GM23338 (cell line): ENCODE results near the gene EIF4E. TPM values are rescaled to one million over a fixed set of nuclear protein-coding genes. Genes with fewer than 3 reads are reported as not detected.

Experiments used
- ATAC-seq: fragments of 200-7000 bp; cut with Tn5 transposase; 3 replicates; pipeline ENCODE4 v1.9.1; 2020
- DNase-seq: peaks from one replicate; pipeline ENCODE4 v3.0.0-alpha.2; 2015; ENCODE audit warnings: low spot score
- H2AFZ ChIP-seq: fragments of 200-600 bp; sonication (generic); 2 replicates; pipeline ENCODE4 v1.8.0; 2016; ENCODE audit warnings: antibody characterized with exemption, mild to moderate bottlenecking, moderate library complexity
- H3F3A ChIP-seq: fragments of 200-600 bp; sonication (generic); replicated peaks from 2 replicates; pipeline ENCODE4 v1.8.0; 2017; ENCODE audit warnings: antibody characterized with exemption, mixed run types, low read depth
- H3K27ac ChIP-seq: fragments of 200-600 bp; sonication (generic); 2 replicates; pipeline ENCODE4 v1.6.1; 2016; ENCODE audit warnings: low read depth
- H3K27me3 ChIP-seq: fragments of 200-600 bp; sonication (generic); 2 replicates; pipeline ENCODE4 v1.8.0; 2016; ENCODE audit warnings: mild to moderate bottlenecking, mixed run types, moderate library complexity; ENCODE audit not compliant: insufficient read depth
- H3K36me3 ChIP-seq: fragments of 200-600 bp; sonication (generic); 2 replicates; pipeline ENCODE4 v1.8.0; 2016; ENCODE audit warnings: mild to moderate bottlenecking; ENCODE audit not compliant: insufficient read depth
- H3K4me1 ChIP-seq: fragments of 200-600 bp; sonication (generic); 2 replicates; pipeline ENCODE4 v1.8.0; 2016; ENCODE audit warnings: mild to moderate bottlenecking, moderate library complexity; ENCODE audit not compliant: insufficient read depth
- H3K4me2 ChIP-seq: fragments of 200-600 bp; sonication (generic); 2 replicates; pipeline ENCODE4 v1.7.1; 2017; ENCODE audit warnings: mixed run types
- H3K4me3 ChIP-seq: fragments of 200-600 bp; sonication (generic); 2 replicates; pipeline ENCODE4 v1.6.1; 2016; ENCODE audit warnings: mixed run types
- H3K79me2 ChIP-seq: fragments of 200-600 bp; sonication (generic); replicated peaks from 2 replicates; pipeline ENCODE4 v1.8.0; 2017; ENCODE audit warnings: mild to moderate bottlenecking; ENCODE audit not compliant: insufficient read depth
- H3K9me2 ChIP-seq: fragments of 200-600 bp; sonication (generic); 2 replicates; pipeline ENCODE4 v1.8.0; 2017; ENCODE audit not compliant: insufficient read depth
- H4K20me1 ChIP-seq: fragments of 200-600 bp; sonication (generic); replicated peaks from 2 replicates; pipeline ENCODE4 v1.8.0; 2017; ENCODE audit warnings: mild to moderate bottlenecking; ENCODE audit not compliant: insufficient read depth
- H3K27ac Mint-ChIP-seq: 2 replicates; pipeline ENCODE4 v1.8.0; 2020; ENCODE audit warnings: inconsistent platforms, mild to moderate bottlenecking, moderate library complexity, mixed read lengths
- H3K27me3 Mint-ChIP-seq: 3 replicates; pipeline ENCODE4 v1.8.0; 2022; ENCODE audit warnings: low read depth, mild to moderate bottlenecking, moderate library complexity, mixed read lengths, inconsistent platforms; ENCODE audit not compliant: insufficient read depth, poor library complexity
- H3K36me3 Mint-ChIP-seq: 3 replicates; pipeline ENCODE4 v1.8.0; 2021; ENCODE audit warnings: low read depth, mild to moderate bottlenecking, inconsistent platforms, moderate library complexity, mixed read lengths
- H3K4me1 Mint-ChIP-seq: 3 replicates; pipeline ENCODE4 v1.8.0; 2020; ENCODE audit warnings: mild to moderate bottlenecking, inconsistent platforms, mixed read lengths
- H3K4me3 Mint-ChIP-seq: 3 replicates; pipeline ENCODE4 v1.8.0; 2021; ENCODE audit warnings: moderate library complexity, mild to moderate bottlenecking, inconsistent platforms, mixed read lengths
- H3K9me3 Mint-ChIP-seq: 3 replicates; pipeline ENCODE4 v1.8.0; 2020; ENCODE audit warnings: moderate library complexity, mild to moderate bottlenecking, inconsistent platforms, mixed read lengths
- CREB1 ChIP-seq: fragments of 250-450 bp; sonication (Bioruptor Pico); IDR thresholded peaks from 2 replicates; pipeline ENCODE4 v1.5.0; 2020; ENCODE audit warnings: low read depth, mild to moderate bottlenecking, moderate library complexity
- EZH2 ChIP-seq: fragments of 200-600 bp; sonication (generic); IDR thresholded peaks from one replicate; pipeline ENCODE4 v1.8.0; 2017; ENCODE audit warnings: antibody characterized with exemption, mild to moderate bottlenecking, low read depth; ENCODE audit not compliant: unreplicated experiment
- EZH2phosphoT487 ChIP-seq: fragments of 200-600 bp; sonication (generic); IDR thresholded peaks from one replicate; pipeline ENCODE4 v1.8.1; 2018; ENCODE audit warnings: antibody characterized with exemption; ENCODE audit not compliant: unreplicated experiment
- JUNB ChIP-seq: IDR thresholded peaks from one replicate; pipeline ENCODE4 v1.6.1; 2016; ENCODE audit warnings: antibody characterized with exemption; ENCODE audit not compliant: unreplicated experiment
- NANOG ChIP-seq: IDR thresholded peaks from 2 replicates; pipeline ENCODE4 v1.6.1; 2016; ENCODE audit warnings: antibody characterized with exemption, borderline replicate concordance
- POLR2AphosphoS5 ChIP-seq: IDR thresholded peaks from 2 replicates; pipeline ENCODE4 v1.6.1; 2016; ENCODE audit warnings: antibody characterized with exemption, low read depth
- REST ChIP-seq: IDR thresholded peaks from one replicate; pipeline ENCODE4 v1.6.1; 2018; ENCODE audit warnings: antibody characterized with exemption; ENCODE audit not compliant: unreplicated experiment
- STAT1 ChIP-seq: IDR thresholded peaks from one replicate; pipeline ENCODE4 v1.6.1; 2016; ENCODE audit warnings: antibody characterized with exemption; ENCODE audit not compliant: unreplicated experiment
- ZNF114 ChIP-seq: fragments of 250-450 bp; sonication (Bioruptor Pico); IDR thresholded peaks from 2 replicates; pipeline ENCODE4 v1.5.0; 2020; ENCODE audit warnings: mild to moderate bottlenecking, moderate library complexity
- ZNF331 ChIP-seq: fragments of 250-450 bp; sonication (Bioruptor Pico); IDR thresholded peaks from 2 replicates; pipeline ENCODE4 v1.5.0; 2020; ENCODE audit warnings: low read depth, mild to moderate bottlenecking, moderate library complexity
- polyA plus RNA-seq: library from polyadenylated mRNA; unstranded; fragments of >200 nt; fragmentation: Nextera tagmentation; extraction: Ambion mirVana; gene quantifications from 2 replicates; pipeline ENCODE4 v1.2.1, GENCODE V29; 2016
- total RNA-seq: library from RNA; depleted of rRNA; stranded (reverse); fragments of >200 nt; shearing (Covaris generic); gene quantifications from 2 replicates; pipeline ENCODE4 v1.2.3, GENCODE V29; 2014
- TF ChIP-seq, protein P1 (sequence below): IDR thresholded peaks from 2 replicates; pipeline ENCODE4 v1.6.1; 2016; ENCODE audit warnings: antibody characterized with exemption
- TF ChIP-seq, protein P2 (sequence below): fragments of 250-450 bp; sonication (Bioruptor Pico); IDR thresholded peaks from 2 replicates; pipeline ENCODE4 v1.5.0; 2020; ENCODE audit warnings: mild to moderate bottlenecking, moderate library complexity
- TF ChIP-seq, protein P3 (sequence below), 2 experiments: fragments of 200-600 bp in 1 of 2; sonication (generic) in 1 of 2; conservative IDR thresholded peaks; 2 replicates each; pipeline versions ENCODE4 v1.5.1 to v1.6.1; 2016 to 2017; ENCODE audit warnings: antibody characterized with exemption in 2 of 2, low read depth in 2 of 2, mild to moderate bottlenecking in 2 of 2, moderate library complexity in 1 of 2

The EIF4E gene
- total and polyA plus RNA-seq, 2 experiments from 2014 or later, result 113 to 351 TPM

DNA sequence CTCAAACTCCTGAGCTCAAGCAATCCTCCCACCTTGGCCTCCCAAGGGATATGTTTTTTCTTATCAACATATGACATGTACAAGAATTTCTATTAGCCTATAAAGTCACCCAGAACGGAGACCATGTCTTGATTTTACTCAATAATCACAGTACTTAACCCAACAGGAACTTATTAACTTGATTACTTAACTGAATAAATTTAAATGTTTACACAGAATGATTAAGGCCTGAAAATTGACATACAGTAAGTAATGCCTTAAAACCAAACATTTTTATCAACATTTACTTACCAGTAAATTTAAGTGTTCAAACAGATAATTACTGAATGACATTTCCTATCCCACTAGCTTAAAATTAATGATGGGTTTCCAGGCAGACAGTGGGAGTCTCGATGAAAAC is 25.4 kb downstream of the EIF4E start:
- Mint-ChIP-seq H3K27ac (no peak overlapping the region), H3K9me3 (no peaks in the 10 kb centered on the region), H3K27me3 (peaks cover 3% of the 10 kb centered on the region), H3K4me1 (peaks cover 30% of the 10 kb centered on the region), H3K36me3 (peaks cover 41% of the 10 kb centered on the region), H3K4me3 (no peak overlapping the region)
- Histone ChIP-seq H3F3A (no peaks in the 10 kb centered on the region), H4K20me1 (peaks cover 53% of the 10 kb centered on the region), H3K4me1 (peaks cover 24% of the 10 kb centered on the region), H3K9me2 (no peaks in the 10 kb centered on the region), H3K27me3 (no peaks in the 10 kb centered on the region), H2AFZ (no peak overlapping the region), H3K4me2 (no peak overlapping the region), H3K36me3 (0 out of 2 replicates have a peak, but pooled peaks cover 7% of the 10 kb centered on the region), H3K79me2 (peaks cover 100% of the 10 kb centered on the region), H3K4me3 (no peak overlapping the region), H3K27ac (no peak overlapping the region)
- TF ChIP-seq EZH2, result no peak
- TF ChIP-seq, protein P1, sequence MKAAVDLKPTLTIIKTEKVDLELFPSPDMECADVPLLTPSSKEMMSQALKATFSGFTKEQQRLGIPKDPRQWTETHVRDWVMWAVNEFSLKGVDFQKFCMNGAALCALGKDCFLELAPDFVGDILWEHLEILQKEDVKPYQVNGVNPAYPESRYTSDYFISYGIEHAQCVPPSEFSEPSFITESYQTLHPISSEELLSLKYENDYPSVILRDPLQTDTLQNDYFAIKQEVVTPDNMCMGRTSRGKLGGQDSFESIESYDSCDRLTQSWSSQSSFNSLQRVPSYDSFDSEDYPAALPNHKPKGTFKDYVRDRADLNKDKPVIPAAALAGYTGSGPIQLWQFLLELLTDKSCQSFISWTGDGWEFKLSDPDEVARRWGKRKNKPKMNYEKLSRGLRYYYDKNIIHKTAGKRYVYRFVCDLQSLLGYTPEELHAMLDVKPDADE, result no peak
- no peak for TF ChIP-seq STAT1
- TF ChIP-seq NANOG, result no peak
- no peak for TF ChIP-seq JUNB
- TF ChIP-seq REST, result no peak
- TF ChIP-seq, protein P2, sequence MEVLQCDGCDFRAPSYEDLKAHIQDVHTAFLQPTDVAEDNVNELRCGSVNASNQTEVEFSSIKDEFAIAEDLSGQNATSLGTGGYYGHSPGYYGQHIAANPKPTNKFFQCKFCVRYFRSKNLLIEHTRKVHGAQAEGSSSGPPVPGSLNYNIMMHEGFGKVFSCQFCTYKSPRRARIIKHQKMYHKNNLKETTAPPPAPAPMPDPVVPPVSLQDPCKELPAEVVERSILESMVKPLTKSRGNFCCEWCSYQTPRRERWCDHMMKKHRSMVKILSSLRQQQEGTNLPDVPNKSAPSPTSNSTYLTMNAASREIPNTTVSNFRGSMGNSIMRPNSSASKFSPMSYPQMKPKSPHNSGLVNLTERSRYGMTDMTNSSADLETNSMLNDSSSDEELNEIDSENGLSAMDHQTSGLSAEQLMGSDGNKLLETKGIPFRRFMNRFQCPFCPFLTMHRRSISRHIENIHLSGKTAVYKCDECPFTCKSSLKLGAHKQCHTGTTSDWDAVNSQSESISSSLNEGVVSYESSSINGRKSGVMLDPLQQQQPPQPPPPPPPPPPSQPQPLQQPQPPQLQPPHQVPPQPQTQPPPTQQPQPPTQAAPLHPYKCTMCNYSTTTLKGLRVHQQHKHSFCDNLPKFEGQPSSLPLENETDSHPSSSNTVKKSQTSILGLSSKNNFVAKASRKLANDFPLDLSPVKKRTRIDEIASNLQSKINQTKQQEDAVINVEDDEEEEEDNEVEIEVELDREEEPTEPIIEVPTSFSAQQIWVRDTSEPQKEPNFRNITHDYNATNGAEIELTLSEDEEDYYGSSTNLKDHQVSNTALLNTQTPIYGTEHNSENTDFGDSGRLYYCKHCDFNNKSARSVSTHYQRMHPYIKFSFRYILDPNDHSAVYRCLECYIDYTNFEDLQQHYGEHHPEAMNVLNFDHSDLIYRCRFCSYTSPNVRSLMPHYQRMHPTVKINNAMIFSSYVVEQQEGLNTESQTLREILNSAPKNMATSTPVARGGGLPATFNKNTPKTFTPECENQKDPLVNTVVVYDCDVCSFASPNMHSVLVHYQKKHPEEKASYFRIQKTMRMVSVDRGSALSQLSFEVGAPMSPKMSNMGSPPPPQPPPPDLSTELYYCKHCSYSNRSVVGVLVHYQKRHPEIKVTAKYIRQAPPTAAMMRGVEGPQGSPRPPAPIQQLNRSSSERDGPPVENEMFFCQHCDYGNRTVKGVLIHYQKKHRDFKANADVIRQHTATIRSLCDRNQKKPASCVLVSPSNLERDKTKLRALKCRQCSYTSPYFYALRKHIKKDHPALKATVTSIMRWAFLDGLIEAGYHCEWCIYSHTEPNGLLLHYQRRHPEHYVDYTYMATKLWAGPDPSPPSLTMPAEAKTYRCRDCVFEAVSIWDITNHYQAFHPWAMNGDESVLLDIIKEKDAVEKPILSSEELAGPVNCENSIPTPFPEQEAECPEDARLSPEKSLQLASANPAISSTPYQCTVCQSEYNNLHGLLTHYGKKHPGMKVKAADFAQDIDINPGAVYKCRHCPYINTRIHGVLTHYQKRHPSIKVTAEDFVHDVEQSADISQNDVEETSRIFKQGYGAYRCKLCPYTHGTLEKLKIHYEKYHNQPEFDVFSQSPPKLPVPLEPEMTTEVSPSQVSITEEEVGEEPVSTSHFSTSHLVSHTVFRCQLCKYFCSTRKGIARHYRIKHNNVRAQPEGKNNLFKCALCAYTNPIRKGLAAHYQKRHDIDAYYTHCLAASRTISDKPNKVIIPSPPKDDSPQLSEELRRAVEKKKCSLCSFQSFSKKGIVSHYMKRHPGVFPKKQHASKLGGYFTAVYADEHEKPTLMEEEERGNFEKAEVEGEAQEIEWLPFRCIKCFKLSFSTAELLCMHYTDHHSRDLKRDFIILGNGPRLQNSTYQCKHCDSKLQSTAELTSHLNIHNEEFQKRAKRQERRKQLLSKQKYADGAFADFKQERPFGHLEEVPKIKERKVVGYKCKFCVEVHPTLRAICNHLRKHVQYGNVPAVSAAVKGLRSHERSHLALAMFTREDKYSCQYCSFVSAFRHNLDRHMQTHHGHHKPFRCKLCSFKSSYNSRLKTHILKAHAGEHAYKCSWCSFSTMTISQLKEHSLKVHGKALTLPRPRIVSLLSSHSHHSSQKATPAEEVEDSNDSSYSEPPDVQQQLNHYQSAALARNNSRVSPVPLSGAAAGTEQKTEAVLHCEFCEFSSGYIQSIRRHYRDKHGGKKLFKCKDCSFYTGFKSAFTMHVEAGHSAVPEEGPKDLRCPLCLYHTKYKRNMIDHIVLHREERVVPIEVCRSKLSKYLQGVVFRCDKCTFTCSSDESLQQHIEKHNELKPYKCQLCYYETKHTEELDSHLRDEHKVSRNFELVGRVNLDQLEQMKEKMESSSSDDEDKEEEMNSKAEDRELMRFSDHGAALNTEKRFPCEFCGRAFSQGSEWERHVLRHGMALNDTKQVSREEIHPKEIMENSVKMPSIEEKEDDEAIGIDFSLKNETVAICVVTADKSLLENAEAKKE (CRISPR knock-in tag), result no peak
- TF ChIP-seq POLR2AphosphoS5, result no peak
- no peak for TF ChIP-seq CREB1 (CRISPR knock-in tag)
- TF ChIP-seq ZNF331 (CRISPR knock-in tag), result no peak
- TF ChIP-seq ZNF114 (CRISPR knock-in tag), result no peak
- TF ChIP-seq, protein P3, sequence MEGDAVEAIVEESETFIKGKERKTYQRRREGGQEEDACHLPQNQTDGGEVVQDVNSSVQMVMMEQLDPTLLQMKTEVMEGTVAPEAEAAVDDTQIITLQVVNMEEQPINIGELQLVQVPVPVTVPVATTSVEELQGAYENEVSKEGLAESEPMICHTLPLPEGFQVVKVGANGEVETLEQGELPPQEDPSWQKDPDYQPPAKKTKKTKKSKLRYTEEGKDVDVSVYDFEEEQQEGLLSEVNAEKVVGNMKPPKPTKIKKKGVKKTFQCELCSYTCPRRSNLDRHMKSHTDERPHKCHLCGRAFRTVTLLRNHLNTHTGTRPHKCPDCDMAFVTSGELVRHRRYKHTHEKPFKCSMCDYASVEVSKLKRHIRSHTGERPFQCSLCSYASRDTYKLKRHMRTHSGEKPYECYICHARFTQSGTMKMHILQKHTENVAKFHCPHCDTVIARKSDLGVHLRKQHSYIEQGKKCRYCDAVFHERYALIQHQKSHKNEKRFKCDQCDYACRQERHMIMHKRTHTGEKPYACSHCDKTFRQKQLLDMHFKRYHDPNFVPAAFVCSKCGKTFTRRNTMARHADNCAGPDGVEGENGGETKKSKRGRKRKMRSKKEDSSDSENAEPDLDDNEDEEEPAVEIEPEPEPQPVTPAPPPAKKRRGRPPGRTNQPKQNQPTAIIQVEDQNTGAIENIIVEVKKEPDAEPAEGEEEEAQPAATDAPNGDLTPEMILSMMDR (conservative IDR thresholded peaks at IDR 0.05; ENCODE audit: low read depth in 2 of 2), result no peak
- no peak for TF ChIP-seq EZH2phosphoT487
- DNase-seq (no peak), ATAC-seq (no peak)
